Kidney (tissue), 14 donors: ENCODE data around the gene MEIOB. TPM values are rescaled to one million over a fixed set of nuclear protein-coding genes. Genes with fewer than 3 reads are reported as not detected.

ENCODE experiments used
- DNase-seq, 5 donors: peaks; one replicate each; pipeline ENCODE4 v3.0.0-alpha.2; 2013 to 2020
- FAIRE-seq: peaks from 2 replicates; lab custom pipeline; 2012; peaks lifted over from hg19 to GRCh38; lab: Jason Lieb, UNC
- H3K27ac ChIP-seq, 2 donors: one replicate each; pipeline ENCODE4 v1.7.0; 2013; ENCODE audit warnings: low read depth in 2 of 2, low read length in 2 of 2, inconsistent platforms in 1 of 2
- H3K27me3 ChIP-seq: one replicate; pipeline ENCODE4 v1.7.1; 2013; ENCODE audit warnings: low read length, inconsistent platforms; ENCODE audit not compliant: control insufficient read depth, insufficient read depth
- H3K36me3 ChIP-seq, 3 donors: one replicate each; pipeline versions ENCODE4 v1.7.0 to v1.7.1; 2013; ENCODE audit warnings: low read length in 3 of 3, control low read depth in 1 of 3, inconsistent platforms in 1 of 3; ENCODE audit not compliant: insufficient read depth in 3 of 3, control insufficient read depth in 2 of 3
- H3K4me1 ChIP-seq, 3 donors: one replicate each; pipeline versions ENCODE4 v1.7.0 to v1.7.1; 2013; ENCODE audit warnings: low read length in 3 of 3, inconsistent platforms in 1 of 3, low read depth in 1 of 3; ENCODE audit not compliant: control insufficient read depth in 2 of 3, insufficient read depth in 2 of 3
- H3K4me3 ChIP-seq, 3 donors: one replicate each; pipeline versions ENCODE4 v1.7.0 to v1.8.1; 2013; ENCODE audit warnings: low read length in 3 of 3, control low read depth in 1 of 3, inconsistent platforms in 1 of 3
- H3K9ac ChIP-seq, 3 donors: one replicate each; pipeline versions ENCODE4 v1.7.0 to v1.7.1; 2013; ENCODE audit warnings: low read length in 3 of 3, control low read depth in 1 of 3, inconsistent platforms in 1 of 3
- H3K9me3 ChIP-seq, 3 donors: one replicate each; pipeline versions ENCODE4 v1.7.0 to v1.7.1; 2013; ENCODE audit warnings: low read length in 3 of 3, control low read depth in 1 of 3, inconsistent platforms in 1 of 3; ENCODE audit not compliant: control insufficient read depth in 2 of 3, insufficient read depth in 1 of 3
- CTCF ChIP-seq: IDR thresholded peaks from 3 replicates; pipeline ENCODE4 v1.5.1; 2012; ENCODE audit warnings: mild to moderate bottlenecking, moderate library complexity, borderline replicate concordance; ENCODE audit not compliant: insufficient read depth; ENCODE audit errors: extremely low read depth
- intact Hi-C: fragments of 100-400 bp; cut with DNase I; formaldehyde crosslinking; loops from one replicate; pipeline ENCODE4 v1.11.1; 2022
- polyA plus RNA-seq: library from polyadenylated mRNA; stranded (reverse); fragments of 350-450 nt; fragmentation: Illumina TruSeq; extraction: RNeasy Lipid Tissue Mini Kit (QIAGEN cat#74804); gene quantifications from one replicate; pipeline ENCODE4 v1.2.3, GENCODE V29; 2014; ENCODE audit warnings: low read depth, low replicate concordance; ENCODE audit not compliant: insufficient read depth
- total RNA-seq: library from RNA; stranded (reverse); fragmentation: NEBNext Ultra II Directional; extraction: Animal tissue kit (Norgen Biotek cat#: 25700); gene quantifications from one replicate; pipeline ENCODE4 v1.2.1, GENCODE V29; 2021
- donor health status: control.
- donor health status: control.
- donor health status: control.
- donor health status: control.
- donor health status: control.
- donor health status: DM: yes; HTN: yes; CAD: no.
- donor health status: Normal renal cell carcinoma (clear cell type).

The MEIOB gene
- total and polyA plus RNA-seq, 2 donors from 2014 or later, result 0.16 to 1.4 TPM

GRCh38 chr16:1790611-1791255 lies 81.2 kb downstream of the MEIOB start:
- DNase-seq (peak in 1 of 5 donors; percentile 68), FAIRE-seq (no peak)
- no peaks in the 10 kb centered on the region for H3K36me3 ChIP-seq
- H3K9ac ChIP-seq, result no peak overlapping the region
- H3K4me3 ChIP-seq, result no peak overlapping the region
- no peak overlapping the region for H3K27ac ChIP-seq
- H3K4me1 ChIP-seq, result no peaks in the 10 kb centered on the region
- no peaks in the 10 kb centered on the region for H3K9me3 ChIP-seq
- TF ChIP-seq CTCF, result no peak
- no peaks in the 10 kb centered on the region for H3K27me3 ChIP-seq
- intact Hi-C loops, result no loop called here

GRCh38 chr16:1790261-1790610 lies 81.7 kb downstream of the MEIOB start:
- Histone ChIP-seq H3K9me3 (no peaks in the 10 kb centered on the region), H3K4me1 (no peaks in the 10 kb centered on the region), H3K4me3 (no peak overlapping the region), H3K9ac (no peak overlapping the region), H3K27ac (no peak overlapping the region), H3K36me3 (no peaks in the 10 kb centered on the region), H3K27me3 (no peaks in the 10 kb centered on the region)
- FAIRE-seq (no peak), DNase-seq (no peak)
- intact Hi-C loops, result no loop called here
- no peak for TF ChIP-seq CTCF

DNA sequence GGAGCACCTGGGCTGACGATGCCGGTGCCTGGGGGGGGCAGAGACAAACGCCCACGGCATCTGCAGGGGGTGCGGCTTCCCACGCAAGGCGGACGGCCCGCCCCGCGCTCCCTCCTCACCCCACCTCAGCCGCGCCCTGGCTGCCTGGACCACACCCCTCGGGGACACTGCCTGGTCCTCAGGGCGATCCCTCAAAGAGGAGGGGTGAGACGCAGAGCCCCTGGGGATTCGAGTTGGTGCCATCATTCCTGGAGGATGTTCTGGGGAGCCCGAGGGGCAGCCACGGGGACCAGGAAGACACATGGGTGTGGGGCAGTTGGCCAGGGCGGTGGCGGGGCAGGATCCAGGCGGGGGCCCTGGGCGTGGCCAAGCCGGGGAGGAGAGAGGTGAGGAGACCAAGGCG lies 82.3 kb downstream of the MEIOB start:
- H3K36me3 ChIP-seq, result no peaks in the 10 kb centered on the region
- FAIRE-seq, result no peak
- H3K4me3 ChIP-seq, result no peak overlapping the region
- no peaks in the 10 kb centered on the region for H3K27me3 ChIP-seq
- peak in 2 of 5 donors; percentile 39 to 74 for DNase-seq
- no peak overlapping the region for H3K9ac ChIP-seq
- no peaks in the 10 kb centered on the region for H3K9me3 ChIP-seq
- H3K27ac ChIP-seq, result no peak overlapping the region
- no peaks in the 10 kb centered on the region for H3K4me1 ChIP-seq
- no peak for TF ChIP-seq CTCF
- intact Hi-C loops, result no loop called here

GRCh38 chr16:1788708-1789100 lies 83.3 kb downstream of the MEIOB start:
- DNase-seq (peak in 1 of 5 donors; percentile 59), FAIRE-seq (no peak)
- intact Hi-C loops, result no loop called here
- H3K27ac ChIP-seq, result no peak overlapping the region
- H3K4me1 ChIP-seq, result peaks cover 0 to 4% (median 4%) of the 10 kb centered on the region in 3 donors
- H3K36me3 ChIP-seq, result no peaks in the 10 kb centered on the region
- no peaks in the 10 kb centered on the region for H3K27me3 ChIP-seq
- TF ChIP-seq CTCF, result no peak
- no peak overlapping the region for H3K4me3 ChIP-seq
- H3K9ac ChIP-seq, result no peak overlapping the region
- H3K9me3 ChIP-seq, result no peaks in the 10 kb centered on the region
